Loucy (cell line): ENCODE measurements around the gene GPR137.

Source experiments
- H2AFZ ChIP-seq: fragments of 200-600 bp; sonication (generic); 2 replicates; pipeline ENCODE4 v1.6.0; 2016; ENCODE audit warnings: antibody characterized with exemption, mild to moderate bottlenecking, low read length, moderate library complexity
- H3F3A ChIP-seq: fragments of 200-600 bp; 2 replicates; pipeline ENCODE4 v1.6.0; 2016; ENCODE audit warnings: antibody characterized with exemption, low read depth, mild to moderate bottlenecking
- H3K27me3 ChIP-seq: fragments of 200-600 bp; sonication (generic); 2 replicates; pipeline ENCODE4 v1.6.1; 2014; ENCODE audit warnings: low read length, mild to moderate bottlenecking; ENCODE audit not compliant: insufficient read depth, poor library complexity, severe bottlenecking
- H3K36me3 ChIP-seq: fragments of 200-600 bp; sonication (generic); 2 replicates; pipeline ENCODE4 v1.6.1; 2016; ENCODE audit warnings: low read length; ENCODE audit not compliant: insufficient read depth
- H3K4me1 ChIP-seq: fragments of 200-600 bp; sonication (generic); 2 replicates; pipeline ENCODE4 v1.5.1; 2014; ENCODE audit warnings: low read length, mild to moderate bottlenecking; ENCODE audit not compliant: insufficient read depth, poor library complexity, severe bottlenecking
- H3K4me2 ChIP-seq: fragments of 200-600 bp; sonication (generic); 2 replicates; pipeline ENCODE4 v1.6.0; 2014; ENCODE audit warnings: antibody characterized with exemption, low read length, low read depth, mild to moderate bottlenecking; ENCODE audit not compliant: poor library complexity, severe bottlenecking
- H3K4me3 ChIP-seq: fragments of 200-600 bp; sonication (generic); 2 replicates; pipeline ENCODE4 v1.5.1; 2014; ENCODE audit warnings: low read length, mild to moderate bottlenecking, mixed read lengths; ENCODE audit not compliant: poor library complexity, severe bottlenecking
- H3K79me2 ChIP-seq: fragments of 200-600 bp; sonication (generic); 2 replicates; pipeline ENCODE4 v1.6.1; 2014; ENCODE audit warnings: low read length; ENCODE audit not compliant: insufficient read depth
- H3K9ac ChIP-seq: fragments of 200-600 bp; sonication (generic); 2 replicates; pipeline ENCODE4 v1.6.0; 2014; ENCODE audit warnings: mild to moderate bottlenecking, low read depth, low read length, moderate library complexity; ENCODE audit not compliant: poor library complexity, severe bottlenecking
- H3K9me2 ChIP-seq: fragments of 200-600 bp; sonication (generic); replicated peaks from 2 replicates; pipeline ENCODE4 v1.6.1; 2016; ENCODE audit warnings: low read depth, low read length, mixed read lengths
- H3K9me3 ChIP-seq: fragments of 200-600 bp; sonication (generic); 2 replicates; pipeline ENCODE4 v1.6.1; 2014; ENCODE audit warnings: mild to moderate bottlenecking, antibody characterized with exemption, low read length, low read depth; ENCODE audit not compliant: insufficient read depth
- H4K20me1 ChIP-seq: fragments of 200-600 bp; sonication (generic); 2 replicates; pipeline ENCODE4 v1.6.0; 2014; ENCODE audit warnings: antibody characterized with exemption, low read length, mild to moderate bottlenecking; ENCODE audit not compliant: insufficient read depth, poor library complexity, severe bottlenecking
- EZH2phosphoT487 ChIP-seq: fragments of 200-600 bp; IDR thresholded peaks from 2 replicates; pipeline ENCODE4 v1.6.1; 2018; ENCODE audit warnings: antibody characterized with exemption, mild to moderate bottlenecking, moderate library complexity, borderline replicate concordance
- TF ChIP-seq, protein P1 (sequence below): fragments of 200-600 bp; sonication (generic); conservative IDR thresholded peaks from 2 replicates; pipeline ENCODE4 v1.5.1; 2014; ENCODE audit warnings: mild to moderate bottlenecking, antibody characterized with exemption, low read length

The GPR137 gene

DNA sequence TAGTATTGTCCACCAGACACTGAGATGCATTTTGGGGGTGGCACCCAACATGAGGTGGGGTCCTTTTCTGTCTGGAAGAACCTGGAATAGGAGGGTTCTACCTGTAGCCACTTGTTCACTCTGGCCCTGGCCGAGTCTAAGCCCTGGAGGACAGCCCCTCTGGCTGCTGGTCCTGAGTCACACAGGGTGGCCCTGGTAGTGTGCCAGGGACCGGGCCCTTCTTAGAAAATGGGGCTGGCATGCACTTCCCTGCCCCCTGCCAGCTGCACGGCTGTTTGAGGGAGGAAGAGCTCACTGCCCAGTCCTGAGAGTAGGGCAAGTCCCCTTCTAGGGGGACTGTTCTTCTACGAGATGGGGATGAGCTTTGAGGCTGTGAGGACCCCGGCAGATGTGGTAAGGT, 32.2 kb upstream of the GPR137 start:
- Histone ChIP-seq H4K20me1 (no peaks in the 10 kb centered on the region), H3K36me3 (no peaks in the 10 kb centered on the region), H3K4me1 (peaks cover 26% of the 10 kb centered on the region), H3K9ac (no peak overlapping the region), H3K27me3 (no peaks in the 10 kb centered on the region), H2AFZ (no peak overlapping the region), H3K79me2 (peaks cover 5% of the 10 kb centered on the region; the same call in 1 of the 2 replicates), H3K9me3 (no peaks in the 10 kb centered on the region), H3F3A (no peaks in the 10 kb centered on the region), H3K4me2 (peak overlapping the region; percentile 13), H3K9me2 (no peaks in the 10 kb centered on the region), H3K4me3 (no peak overlapping the region)
- TF ChIP-seq, protein P1, sequence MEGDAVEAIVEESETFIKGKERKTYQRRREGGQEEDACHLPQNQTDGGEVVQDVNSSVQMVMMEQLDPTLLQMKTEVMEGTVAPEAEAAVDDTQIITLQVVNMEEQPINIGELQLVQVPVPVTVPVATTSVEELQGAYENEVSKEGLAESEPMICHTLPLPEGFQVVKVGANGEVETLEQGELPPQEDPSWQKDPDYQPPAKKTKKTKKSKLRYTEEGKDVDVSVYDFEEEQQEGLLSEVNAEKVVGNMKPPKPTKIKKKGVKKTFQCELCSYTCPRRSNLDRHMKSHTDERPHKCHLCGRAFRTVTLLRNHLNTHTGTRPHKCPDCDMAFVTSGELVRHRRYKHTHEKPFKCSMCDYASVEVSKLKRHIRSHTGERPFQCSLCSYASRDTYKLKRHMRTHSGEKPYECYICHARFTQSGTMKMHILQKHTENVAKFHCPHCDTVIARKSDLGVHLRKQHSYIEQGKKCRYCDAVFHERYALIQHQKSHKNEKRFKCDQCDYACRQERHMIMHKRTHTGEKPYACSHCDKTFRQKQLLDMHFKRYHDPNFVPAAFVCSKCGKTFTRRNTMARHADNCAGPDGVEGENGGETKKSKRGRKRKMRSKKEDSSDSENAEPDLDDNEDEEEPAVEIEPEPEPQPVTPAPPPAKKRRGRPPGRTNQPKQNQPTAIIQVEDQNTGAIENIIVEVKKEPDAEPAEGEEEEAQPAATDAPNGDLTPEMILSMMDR: no peak
- no peak for TF ChIP-seq EZH2phosphoT487

DNA sequence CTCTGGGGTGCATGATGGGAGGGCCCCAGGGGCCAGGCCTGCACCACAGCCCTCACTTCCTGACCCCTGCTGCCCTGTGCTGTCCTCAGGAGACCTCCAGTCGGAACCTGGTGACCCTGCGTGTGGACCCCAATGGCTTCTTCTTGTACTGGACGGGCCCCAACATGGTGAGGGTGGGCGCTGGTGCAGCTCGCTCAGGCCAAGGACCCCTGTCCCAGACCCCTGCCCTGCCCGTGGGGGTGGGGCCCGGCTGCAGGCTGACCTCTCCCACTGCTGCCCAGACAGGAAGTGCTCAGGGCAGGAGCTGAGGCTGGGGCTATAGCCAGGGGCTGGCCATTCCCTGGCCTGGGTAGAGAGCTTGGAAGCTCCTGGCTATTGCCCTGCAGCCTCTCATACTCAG, 31.3 kb upstream of the GPR137 start:
- no peak overlapping the region for H3K4me2 ChIP-seq
- no peaks in the 10 kb centered on the region for H3K9me2 ChIP-seq
- no peak overlapping the region for H3K9ac ChIP-seq
- no peak for TF ChIP-seq EZH2phosphoT487
- TF ChIP-seq, protein P1: no peak
- no peaks in the 10 kb centered on the region for H3F3A ChIP-seq
- H3K9me3 ChIP-seq: no peaks in the 10 kb centered on the region
- H4K20me1 ChIP-seq: no peaks in the 10 kb centered on the region
- peaks cover 5% of the 10 kb centered on the region; the same call in 1 of the 2 replicates for H3K79me2 ChIP-seq
- H2AFZ ChIP-seq: no peak overlapping the region
- H3K4me3 ChIP-seq: no peak overlapping the region
- no peaks in the 10 kb centered on the region for H3K27me3 ChIP-seq
- no peaks in the 10 kb centered on the region for H3K36me3 ChIP-seq
- peaks cover 22% of the 10 kb centered on the region for H3K4me1 ChIP-seq

DNA sequence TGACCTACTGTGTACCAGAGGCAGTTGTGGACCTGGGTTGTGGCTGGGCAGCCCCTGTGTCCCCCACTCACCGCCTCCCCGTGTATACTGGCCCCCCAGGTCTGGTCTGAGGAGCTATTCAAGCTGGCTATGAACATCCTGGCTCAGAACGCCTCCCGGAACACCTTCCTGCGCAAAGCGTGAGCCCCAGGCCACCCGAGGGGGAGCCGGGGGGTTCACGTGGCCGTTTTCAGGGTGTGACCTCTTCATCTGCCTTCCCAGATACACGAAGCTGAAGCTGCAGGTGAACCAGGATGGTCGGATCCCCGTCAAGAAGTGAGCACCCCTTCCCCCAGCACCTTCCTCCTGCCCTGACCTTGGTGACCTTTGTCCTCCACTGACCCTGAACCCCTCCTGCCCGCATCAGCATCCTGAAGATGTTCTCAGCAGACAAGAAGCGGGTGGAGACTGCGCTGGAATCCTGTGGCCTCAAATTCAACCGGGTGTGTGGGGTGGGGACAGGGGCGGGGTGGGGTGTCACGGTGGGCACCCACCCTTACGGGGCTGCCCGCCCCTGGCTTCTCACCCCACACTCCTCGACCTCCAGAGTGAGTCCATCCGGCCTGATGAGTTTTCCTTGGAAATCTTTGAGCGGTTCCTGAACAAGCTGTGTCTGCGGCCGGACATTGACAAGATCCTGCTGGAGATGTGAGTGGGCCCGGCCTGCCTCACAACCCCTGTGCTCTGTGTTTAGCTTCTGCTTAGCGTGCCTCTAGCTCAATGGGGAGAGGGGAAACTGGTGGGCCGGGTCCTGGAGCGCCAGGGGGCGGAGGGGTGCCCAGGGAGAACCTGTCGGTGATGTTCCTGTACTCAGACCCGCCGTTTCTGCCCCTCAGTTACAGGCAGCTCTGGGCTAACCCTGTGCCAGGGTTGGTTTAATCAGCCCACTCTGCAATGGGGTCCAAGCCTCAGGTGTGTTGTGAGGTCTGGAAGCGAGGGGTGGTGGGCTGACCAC, 30.2 kb upstream of the GPR137 start:
- Histone ChIP-seq H3K36me3 (no peaks in the 10 kb centered on the region), H3F3A (no peaks in the 10 kb centered on the region)
- TF ChIP-seq, protein P1: no peak
- no peak for TF ChIP-seq EZH2phosphoT487

More for the DNA sequence above, 30.2 kb upstream of the GPR137 start:
- Histone ChIP-seq H3K9ac (no peak overlapping the region), H3K4me3 (no peak overlapping the region), H3K27me3 (no peaks in the 10 kb centered on the region), H2AFZ (no peak overlapping the region), H3K9me3 (no peaks in the 10 kb centered on the region), H3K4me2 (no peak overlapping the region), H3K9me2 (no peaks in the 10 kb centered on the region), H3K79me2 (peaks cover 5% of the 10 kb centered on the region; the same call in 1 of the 2 replicates), H3K4me1 (peaks cover 13% of the 10 kb centered on the region), H4K20me1 (no peaks in the 10 kb centered on the region)
